Gastrocnemius medialis (tissue), 4 donors: ENCODE results near the gene KHNYN.

ENCODE experiments used
- CTCF ChIP-seq, 5 experiments: fragments of 450-650 bp in 3 of 5; fragments of 200-600 bp in 2 of 5; sonication (generic) in 2 of 5; IDR thresholded peaks in 4 of 5; conservative IDR thresholded peaks in 1 of 5; 1 replicate in 4 of 5; 2 replicates in 1 of 5; pipeline ENCODE4 v1.5.1; 2016 to 2019; ENCODE audit warnings: antibody characterized with exemption in 5 of 5, mild to moderate bottlenecking in 3 of 5, moderate library complexity in 3 of 5
- POLR2A ChIP-seq, 2 donors: fragments of 450-650 bp; IDR thresholded peaks; one replicate each; pipeline ENCODE4 v1.6.1; 2017; ENCODE audit warnings: antibody characterized with exemption in 2 of 2, mild to moderate bottlenecking in 2 of 2, moderate library complexity in 2 of 2

GRCh38 chr14:24392325-24393091, 37.2 kb upstream of the KHNYN start:
- TF ChIP-seq CTCF (IDR thresholded peaks at IDR 0.05 in 4 of 5, conservative IDR thresholded peaks at IDR 0.05 in 1 of 5) = no peak
- no peak for TF ChIP-seq POLR2A (IDR thresholded peaks at IDR 0.05)
